PC-9 (cell line): ENCODE data around the gene TENT4A.

Source experiments
- CTCF ChIP-seq: fragments of 200-600 bp; sonication (generic); conservative IDR thresholded peaks from 2 replicates; pipeline ENCODE4 v1.6.1; 2017; ENCODE audit warnings: mixed run types, antibody characterized with exemption, mild to moderate bottlenecking, moderate library complexity
- EZH2 ChIP-seq: fragments of 200-600 bp; sonication (generic); IDR thresholded peaks from 2 replicates; pipeline ENCODE4 v1.8.0; 2017; ENCODE audit warnings: antibody characterized with exemption, low read depth

GRCh38 chr5:6723816-6724300, 10.6 kb downstream of the TENT4A start:
- TF ChIP-seq EZH2 (no peak), CTCF (no peak)
